Body of pancreas (tissue), 4 donors: ENCODE results near the gene OR6Q1. TPM values are rescaled to one million over a fixed set of nuclear protein-coding genes. Genes with fewer than 3 reads are reported as not detected.
A peak's percentile ranks its signal among the peaks of the same experiment; 100 is the strongest.

Source experiments
- ATAC-seq: fragments of 150-250 bp; one replicate; pipeline ENCODE4 v1.9.1; 2016
- DNase-seq, 4 donors: peaks; one replicate each; pipeline ENCODE4 v3.0.0-alpha.2; 2019
- H3K27ac ChIP-seq, 4 donors: fragments of 200-600 bp; sonication (generic); 1 replicate in 3 of 4; 2 replicates in 1 of 4; pipeline versions ENCODE4 v1.5.1 to v1.6.1; 2016 to 2019; ENCODE audit warnings: mild to moderate bottlenecking in 1 of 4, mixed read lengths in 1 of 4, moderate library complexity in 1 of 4
- H3K27me3 ChIP-seq, 2 donors: fragments of 200-600 bp; sonication (generic); one replicate each; pipeline ENCODE4 v1.6.0; 2016; ENCODE audit warnings: mild to moderate bottlenecking in 1 of 2
- H3K36me3 ChIP-seq, 2 donors: fragments of 200-600 bp; sonication (generic); replicated peaks in 1 of 2; 2 replicates each; pipeline ENCODE4 v1.5.1; 2016; ENCODE audit warnings: low read depth in 2 of 2; ENCODE audit not compliant: insufficient read depth in 1 of 2
- H3K4me1 ChIP-seq: fragments of 200-600 bp; sonication (generic); one replicate; pipeline ENCODE4 v1.6.0; 2016
- H3K4me3 ChIP-seq, 2 donors: fragments of 200-600 bp; sonication (generic); 1 replicate in 1 of 2; 2 replicates in 1 of 2; pipeline ENCODE4 v1.5.1; 2016 to 2019
- H3K9me3 ChIP-seq, 3 donors: fragments of 200-600 bp; sonication (generic); 1 replicate in 2 of 3; 2 replicates in 1 of 3; pipeline ENCODE4 v1.5.1; 2016
- POLR2A ChIP-seq, 3 donors: fragments of 450-650 bp; IDR thresholded peaks; one replicate each; pipeline ENCODE4 v1.6.1; 2016; ENCODE audit warnings: antibody characterized with exemption in 3 of 3, mild to moderate bottlenecking in 2 of 3
- WGBS, 2 donors: methylation state at CpG; one replicate each; pipeline ENCODE4 v1.1.5; 2017; 5-methylcytosine and 5-hydroxymethylcytosine counted together
- intact Hi-C: fragments of 100-400 bp; cut with DNase I; formaldehyde crosslinking; loops from one replicate; pipeline ENCODE4 v1.15.1; 2023
- total RNA-seq, 2 donors: library from RNA; depleted of rRNA; stranded (reverse); fragments of >200 nt; gene quantifications; one replicate each; pipeline ENCODE4 v1.1.0, GENCODE V29; 2016
- TF ChIP-seq, protein P1 (sequence below), 7 experiments: fragments of 450-650 bp in 4 of 7; fragments of 200-600 bp in 3 of 7; sonication (generic) in 3 of 7; IDR thresholded peaks; one replicate each; pipeline ENCODE4 v1.5.1; 2016 to 2019; ENCODE audit warnings: antibody characterized with exemption in 7 of 7

Gene OR6Q1
- total RNA-seq, 2 donors from 2014 or later = not detected

DNA sequence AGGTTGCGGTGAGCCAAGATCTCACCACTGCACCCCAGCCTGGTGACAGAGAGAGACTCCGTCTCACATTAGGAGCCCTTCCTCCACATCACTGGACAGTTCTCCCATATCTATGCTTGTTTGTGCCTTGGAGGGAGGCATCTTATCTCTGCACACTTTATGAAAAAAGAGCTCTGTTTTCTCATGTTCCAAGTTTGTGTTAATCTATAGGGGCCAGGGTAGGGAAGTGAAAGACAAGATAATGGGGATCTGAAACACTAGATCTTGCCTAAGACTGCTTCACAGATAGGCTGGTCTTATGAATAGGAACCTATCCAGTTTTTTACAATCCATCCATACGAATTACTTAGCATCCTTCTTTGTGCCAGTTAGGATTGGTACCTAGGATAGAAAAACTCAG is 17.1 kb downstream of the OR6Q1 start:
- no peak overlapping the region for H3K4me3 ChIP-seq
- H3K27ac ChIP-seq = no peak overlapping the region
- intact Hi-C loops = no loop called here
- H3K36me3 ChIP-seq = no peaks in the 10 kb centered on the region
- TF ChIP-seq POLR2A (IDR thresholded peaks at IDR 0.05) = no peak
- TF ChIP-seq, protein P1, sequence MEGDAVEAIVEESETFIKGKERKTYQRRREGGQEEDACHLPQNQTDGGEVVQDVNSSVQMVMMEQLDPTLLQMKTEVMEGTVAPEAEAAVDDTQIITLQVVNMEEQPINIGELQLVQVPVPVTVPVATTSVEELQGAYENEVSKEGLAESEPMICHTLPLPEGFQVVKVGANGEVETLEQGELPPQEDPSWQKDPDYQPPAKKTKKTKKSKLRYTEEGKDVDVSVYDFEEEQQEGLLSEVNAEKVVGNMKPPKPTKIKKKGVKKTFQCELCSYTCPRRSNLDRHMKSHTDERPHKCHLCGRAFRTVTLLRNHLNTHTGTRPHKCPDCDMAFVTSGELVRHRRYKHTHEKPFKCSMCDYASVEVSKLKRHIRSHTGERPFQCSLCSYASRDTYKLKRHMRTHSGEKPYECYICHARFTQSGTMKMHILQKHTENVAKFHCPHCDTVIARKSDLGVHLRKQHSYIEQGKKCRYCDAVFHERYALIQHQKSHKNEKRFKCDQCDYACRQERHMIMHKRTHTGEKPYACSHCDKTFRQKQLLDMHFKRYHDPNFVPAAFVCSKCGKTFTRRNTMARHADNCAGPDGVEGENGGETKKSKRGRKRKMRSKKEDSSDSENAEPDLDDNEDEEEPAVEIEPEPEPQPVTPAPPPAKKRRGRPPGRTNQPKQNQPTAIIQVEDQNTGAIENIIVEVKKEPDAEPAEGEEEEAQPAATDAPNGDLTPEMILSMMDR (IDR thresholded peaks at IDR 0.05) = no peak
- H3K9me3 ChIP-seq = no peaks in the 10 kb centered on the region
- ATAC-seq = no peak
- H3K27me3 ChIP-seq = no peaks in the 10 kb centered on the region
- 77 to 85% methylated on average over 3 of the region's 3 CpGs for WGBS, 2 donors
- DNase-seq = no peak
- no peaks in the 10 kb centered on the region for H3K4me1 ChIP-seq

GRCh38 chr11:58055806-58056401 is 25.2 kb downstream of the OR6Q1 start:
- no peak for TF ChIP-seq POLR2A (IDR thresholded peaks at IDR 0.05)
- TF ChIP-seq, protein P1 (IDR thresholded peaks at IDR 0.05) = no peak
- Histone ChIP-seq H3K9me3 (no peaks in the 10 kb centered on the region), H3K36me3 (no peaks in the 10 kb centered on the region), H3K4me3 (no peak overlapping the region), H3K27ac (no peak overlapping the region), H3K4me1 (peaks cover 15% of the 10 kb centered on the region), H3K27me3 (no peaks in the 10 kb centered on the region)
- intact Hi-C loops = no loop called here
- ATAC-seq (no peak), DNase-seq (no peak)
- WGBS, 2 donors = 77 to 86% methylated on average over 1 of the region's 1 CpG

DNA sequence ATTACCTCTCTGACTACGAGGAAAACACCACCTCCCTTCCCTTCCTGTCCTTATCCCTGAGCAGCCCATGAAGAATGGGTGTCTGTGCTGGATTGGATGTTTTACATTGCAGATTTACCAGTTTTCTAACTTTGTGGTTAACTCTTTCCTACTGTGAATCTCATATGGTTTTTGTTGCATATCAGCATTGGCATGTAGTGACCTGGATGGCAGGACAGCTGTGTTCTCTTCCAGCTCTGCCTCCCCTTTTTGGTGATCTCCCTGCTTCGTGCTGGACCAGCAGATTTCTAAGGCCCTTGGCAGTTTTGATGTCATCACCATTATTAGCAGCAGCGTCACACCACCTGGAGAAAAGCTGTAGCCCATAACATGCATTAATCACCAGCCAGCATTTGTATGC is 26.7 kb downstream of the OR6Q1 start:
- peak overlapping the region in 3 of 4 donors; percentile 23 to 84 (median 73) for H3K27ac ChIP-seq
- H3K9me3 ChIP-seq = no peaks in the 10 kb centered on the region
- no peaks in the 10 kb centered on the region for H3K27me3 ChIP-seq
- no peak for TF ChIP-seq POLR2A (IDR thresholded peaks at IDR 0.05)
- TF ChIP-seq, protein P1 (IDR thresholded peaks at IDR 0.05) = no peak
- no peak for DNase-seq
- H3K36me3 ChIP-seq = no peaks in the 10 kb centered on the region
- ATAC-seq = no peak
- intact Hi-C loops = no loop called here
- H3K4me1 ChIP-seq = peaks cover 19% of the 10 kb centered on the region
- 73 to 74% methylated on average over 3 of the region's 3 CpGs for WGBS, 2 donors
- no peak overlapping the region for H3K4me3 ChIP-seq

- Histone ChIP-seq H3K36me3 (no peaks in the 10 kb centered on the region), H3K9me3 (no peaks in the 10 kb centered on the region), H3K27ac (peak overlapping the region; percentile 49 to 84 (median 67)), H3K27me3 (no peaks in the 10 kb centered on the region), H3K4me1 (peaks cover 19% of the 10 kb centered on the region), H3K4me3 (no peak overlapping the region)
- DNase-seq (peak; percentile 35 to 60 (median 52)), ATAC-seq (no peak)
- WGBS, 2 donors = 59 to 61% methylated on average over 11 to 13 of the region's 13 CpGs
- intact Hi-C loops = no loop called here
- TF ChIP-seq, protein P1 (IDR thresholded peaks at IDR 0.05) = no peak
- TF ChIP-seq POLR2A (IDR thresholded peaks at IDR 0.05) = peak in 1 of 3 donors; percentile 17
Observed at GRCh38 chr11:58058276-58059006, 27.7 kb downstream of the OR6Q1 start.
